SK-N-SH (cell line): ENCODE data around the gene MYLK.

Experiments used
- EP300 ChIP-seq, 2 experiments: IDR thresholded peaks; 2 replicates each; pipeline versions ENCODE4 v1.4.0 to v1.6.1; 2012; ENCODE audit warnings: borderline replicate concordance in 1 of 2, low read depth in 1 of 2, low read length in 1 of 2
- EZH2phosphoT487 ChIP-seq: fragments of 200-600 bp; sonication (generic); IDR thresholded peaks from 2 replicates; pipeline ENCODE4 v1.6.1; 2017; ENCODE audit warnings: low read depth, mixed run types, mild to moderate bottlenecking, antibody characterized with exemption, moderate library complexity, borderline replicate concordance
- JUND ChIP-seq: IDR thresholded peaks from 2 replicates; pipeline ENCODE4 v1.4.0; 2012
- MXI1 ChIP-seq: IDR thresholded peaks from 2 replicates; pipeline ENCODE4 v1.6.1; 2012; ENCODE audit warnings: mild to moderate bottlenecking, low read depth, low read length, improper control_type of control experiment
- RAD21 ChIP-seq: IDR thresholded peaks from 2 replicates; pipeline ENCODE4 v1.6.1; 2012; ENCODE audit warnings: mild to moderate bottlenecking, low read length
- RFX5 ChIP-seq: IDR thresholded peaks from 2 replicates; pipeline ENCODE4 v1.6.1; 2012; ENCODE audit warnings: mild to moderate bottlenecking, improper control_type of control experiment, low read length
- SIN3A ChIP-seq: IDR thresholded peaks from 2 replicates; pipeline ENCODE4 v1.6.1; 2012; ENCODE audit warnings: low read depth, mild to moderate bottlenecking, low read length, moderate library complexity, borderline replicate concordance
- TAF1 ChIP-seq: IDR thresholded peaks from 2 replicates; pipeline ENCODE4 v1.6.1; 2012; ENCODE audit warnings: low read depth, mild to moderate bottlenecking, low read length, moderate library complexity, borderline replicate concordance
- TF ChIP-seq, protein P1 (sequence below): fragments of 200-600 bp; sonication (generic); IDR thresholded peaks from 2 replicates; pipeline ENCODE4 v1.6.1; 2017; ENCODE audit warnings: antibody characterized with exemption, mild to moderate bottlenecking, moderate library complexity
- TF ChIP-seq, protein P2 (sequence below): IDR thresholded peaks from 2 replicates; pipeline ENCODE4 v1.4.0; 2012; ENCODE audit warnings: low read depth
- TF ChIP-seq, protein P3 (sequence below): IDR thresholded peaks from 2 replicates; pipeline ENCODE4 v1.6.1; 2012; ENCODE audit warnings: mild to moderate bottlenecking, low read depth, low read length, moderate library complexity

DNA sequence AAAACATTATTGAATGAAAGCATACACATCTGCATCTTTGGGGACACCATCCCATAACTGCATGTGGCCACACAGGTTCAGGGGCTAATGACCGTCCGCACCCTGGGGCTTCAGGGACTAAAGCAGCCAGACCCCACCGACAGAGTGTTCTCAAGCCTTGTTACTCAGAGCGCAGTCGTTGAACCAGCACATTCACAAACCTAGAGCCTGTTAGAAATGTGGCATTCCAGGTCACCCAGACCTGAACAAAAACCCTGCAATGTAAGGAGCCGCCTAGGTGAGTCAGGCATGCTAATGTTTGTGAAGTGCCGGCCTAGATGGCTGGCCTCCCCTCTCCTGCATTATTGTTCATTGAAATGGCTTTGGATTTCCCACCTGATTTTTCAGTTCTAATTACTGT lies 247.0 kb downstream of the MYLK start:
- TF ChIP-seq MXI1: no peak
- TF ChIP-seq EZH2phosphoT487: no peak
- TF ChIP-seq, protein P1, sequence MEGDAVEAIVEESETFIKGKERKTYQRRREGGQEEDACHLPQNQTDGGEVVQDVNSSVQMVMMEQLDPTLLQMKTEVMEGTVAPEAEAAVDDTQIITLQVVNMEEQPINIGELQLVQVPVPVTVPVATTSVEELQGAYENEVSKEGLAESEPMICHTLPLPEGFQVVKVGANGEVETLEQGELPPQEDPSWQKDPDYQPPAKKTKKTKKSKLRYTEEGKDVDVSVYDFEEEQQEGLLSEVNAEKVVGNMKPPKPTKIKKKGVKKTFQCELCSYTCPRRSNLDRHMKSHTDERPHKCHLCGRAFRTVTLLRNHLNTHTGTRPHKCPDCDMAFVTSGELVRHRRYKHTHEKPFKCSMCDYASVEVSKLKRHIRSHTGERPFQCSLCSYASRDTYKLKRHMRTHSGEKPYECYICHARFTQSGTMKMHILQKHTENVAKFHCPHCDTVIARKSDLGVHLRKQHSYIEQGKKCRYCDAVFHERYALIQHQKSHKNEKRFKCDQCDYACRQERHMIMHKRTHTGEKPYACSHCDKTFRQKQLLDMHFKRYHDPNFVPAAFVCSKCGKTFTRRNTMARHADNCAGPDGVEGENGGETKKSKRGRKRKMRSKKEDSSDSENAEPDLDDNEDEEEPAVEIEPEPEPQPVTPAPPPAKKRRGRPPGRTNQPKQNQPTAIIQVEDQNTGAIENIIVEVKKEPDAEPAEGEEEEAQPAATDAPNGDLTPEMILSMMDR: no peak
- TF ChIP-seq JUND: no peak
- TF ChIP-seq, protein P2, sequence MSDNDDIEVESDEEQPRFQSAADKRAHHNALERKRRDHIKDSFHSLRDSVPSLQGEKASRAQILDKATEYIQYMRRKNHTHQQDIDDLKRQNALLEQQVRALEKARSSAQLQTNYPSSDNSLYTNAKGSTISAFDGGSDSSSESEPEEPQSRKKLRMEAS: no peak
- TF ChIP-seq TAF1: no peak
- no peak for TF ChIP-seq SIN3A
- no peak for TF ChIP-seq EP300 (IDR thresholded peaks at IDR 0.05; ENCODE audit: borderline replicate concordance in 1 of 2, low read depth in 1 of 2, low read length in 1 of 2)
- TF ChIP-seq RAD21: no peak
- TF ChIP-seq, protein P3, sequence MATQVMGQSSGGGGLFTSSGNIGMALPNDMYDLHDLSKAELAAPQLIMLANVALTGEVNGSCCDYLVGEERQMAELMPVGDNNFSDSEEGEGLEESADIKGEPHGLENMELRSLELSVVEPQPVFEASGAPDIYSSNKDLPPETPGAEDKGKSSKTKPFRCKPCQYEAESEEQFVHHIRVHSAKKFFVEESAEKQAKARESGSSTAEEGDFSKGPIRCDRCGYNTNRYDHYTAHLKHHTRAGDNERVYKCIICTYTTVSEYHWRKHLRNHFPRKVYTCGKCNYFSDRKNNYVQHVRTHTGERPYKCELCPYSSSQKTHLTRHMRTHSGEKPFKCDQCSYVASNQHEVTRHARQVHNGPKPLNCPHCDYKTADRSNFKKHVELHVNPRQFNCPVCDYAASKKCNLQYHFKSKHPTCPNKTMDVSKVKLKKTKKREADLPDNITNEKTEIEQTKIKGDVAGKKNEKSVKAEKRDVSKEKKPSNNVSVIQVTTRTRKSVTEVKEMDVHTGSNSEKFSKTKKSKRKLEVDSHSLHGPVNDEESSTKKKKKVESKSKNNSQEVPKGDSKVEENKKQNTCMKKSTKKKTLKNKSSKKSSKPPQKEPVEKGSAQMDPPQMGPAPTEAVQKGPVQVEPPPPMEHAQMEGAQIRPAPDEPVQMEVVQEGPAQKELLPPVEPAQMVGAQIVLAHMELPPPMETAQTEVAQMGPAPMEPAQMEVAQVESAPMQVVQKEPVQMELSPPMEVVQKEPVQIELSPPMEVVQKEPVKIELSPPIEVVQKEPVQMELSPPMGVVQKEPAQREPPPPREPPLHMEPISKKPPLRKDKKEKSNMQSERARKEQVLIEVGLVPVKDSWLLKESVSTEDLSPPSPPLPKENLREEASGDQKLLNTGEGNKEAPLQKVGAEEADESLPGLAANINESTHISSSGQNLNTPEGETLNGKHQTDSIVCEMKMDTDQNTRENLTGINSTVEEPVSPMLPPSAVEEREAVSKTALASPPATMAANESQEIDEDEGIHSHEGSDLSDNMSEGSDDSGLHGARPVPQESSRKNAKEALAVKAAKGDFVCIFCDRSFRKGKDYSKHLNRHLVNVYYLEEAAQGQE: no peak
- no peak for TF ChIP-seq RFX5
